ENCODE measurements around the gene MGAT5. TPM values are rescaled to one million over a fixed set of nuclear protein-coding genes. Genes with fewer than 3 reads are reported as not detected.

The MGAT5 gene
- total RNA-seq, 2 experiments from 2014 or later: 36.9 to 42.2 TPM

GRCh38 chr2:134282629-134283400 lies 28.9 kb downstream of the MGAT5 start:
- peaks cover 48% of the 10 kb centered on the region for H3K4me1 Mint-ChIP-seq (ENCODE audit: low read depth)
- no peaks in the 10 kb centered on the region for H3K27me3 Mint-ChIP-seq
- TF ChIP-seq, protein P1, sequence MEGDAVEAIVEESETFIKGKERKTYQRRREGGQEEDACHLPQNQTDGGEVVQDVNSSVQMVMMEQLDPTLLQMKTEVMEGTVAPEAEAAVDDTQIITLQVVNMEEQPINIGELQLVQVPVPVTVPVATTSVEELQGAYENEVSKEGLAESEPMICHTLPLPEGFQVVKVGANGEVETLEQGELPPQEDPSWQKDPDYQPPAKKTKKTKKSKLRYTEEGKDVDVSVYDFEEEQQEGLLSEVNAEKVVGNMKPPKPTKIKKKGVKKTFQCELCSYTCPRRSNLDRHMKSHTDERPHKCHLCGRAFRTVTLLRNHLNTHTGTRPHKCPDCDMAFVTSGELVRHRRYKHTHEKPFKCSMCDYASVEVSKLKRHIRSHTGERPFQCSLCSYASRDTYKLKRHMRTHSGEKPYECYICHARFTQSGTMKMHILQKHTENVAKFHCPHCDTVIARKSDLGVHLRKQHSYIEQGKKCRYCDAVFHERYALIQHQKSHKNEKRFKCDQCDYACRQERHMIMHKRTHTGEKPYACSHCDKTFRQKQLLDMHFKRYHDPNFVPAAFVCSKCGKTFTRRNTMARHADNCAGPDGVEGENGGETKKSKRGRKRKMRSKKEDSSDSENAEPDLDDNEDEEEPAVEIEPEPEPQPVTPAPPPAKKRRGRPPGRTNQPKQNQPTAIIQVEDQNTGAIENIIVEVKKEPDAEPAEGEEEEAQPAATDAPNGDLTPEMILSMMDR (IDR thresholded peaks at IDR 0.05): no peak
- CTCF ChIA-PET: interaction anchor here (0.7 to 4.5 kb wide), 6 partner anchors 26 to 164 kb away, joined by 3 to 25 read pairs (median 5); no protein-coding TSS in a partner anchor
- intact Hi-C loops (cut with micrococcal nuclease): loop anchor here (5.0 kb wide), 2 partner anchors 36 to 66 kb away; no protein-coding TSS in a partner anchor
- peak overlapping the region; percentile 89 for H3K27ac Mint-ChIP-seq
- peak; percentile 82 for DNase-seq
- peak; percentile 93 for ATAC-seq
- H3K4me3 Mint-ChIP-seq: peak overlapping the region; percentile 59
- peaks cover 16% of the 10 kb centered on the region for H3K36me3 Mint-ChIP-seq (ENCODE audit: low read depth)
- H3K9me3 Mint-ChIP-seq: no peaks in the 10 kb centered on the region
- POLR2A ChIA-PET: interaction anchor here (2.6 kb wide), 1 partner anchor 32 kb away, joined by 7 read pairs; no protein-coding TSS in a partner anchor

DNA sequence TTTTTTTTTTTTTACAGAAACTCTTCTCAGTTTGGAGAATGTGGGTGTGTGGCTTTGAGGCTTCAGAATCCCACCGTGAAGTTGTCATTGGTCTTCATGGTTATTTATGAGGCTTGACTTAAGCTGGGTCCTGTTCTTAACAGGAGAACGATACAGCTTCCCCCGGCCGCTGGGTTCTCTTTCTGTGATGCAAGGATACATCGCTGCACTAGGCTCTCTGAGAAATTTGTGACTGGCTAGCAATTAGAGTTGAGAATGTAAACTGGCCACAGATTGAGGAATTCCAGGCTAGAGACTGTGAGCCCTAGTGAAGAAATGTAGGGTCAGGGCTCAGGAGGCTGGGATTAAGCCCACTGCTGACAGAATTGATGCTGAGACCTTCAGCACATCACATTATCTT lies 29.8 kb downstream of the MGAT5 start:
- POLR2A ChIA-PET: interaction anchor here (0.9 to 2.6 kb wide), 2 partner anchors 33 to 69 kb away, joined by 4 to 7 read pairs; no protein-coding TSS in a partner anchor
- no peaks in the 10 kb centered on the region for H3K27me3 Mint-ChIP-seq
- H3K27ac Mint-ChIP-seq: peak overlapping the region; percentile 89
- ATAC-seq (no peak), DNase-seq (peak; percentile 35)
- CTCF ChIA-PET: interaction anchor here (0.7 to 4.5 kb wide), 5 partner anchors 27 to 165 kb away, joined by 3 to 25 read pairs (median 5); no protein-coding TSS in a partner anchor
- TF ChIP-seq, protein P1 (IDR thresholded peaks at IDR 0.05): no peak
- no peaks in the 10 kb centered on the region for H3K9me3 Mint-ChIP-seq
- intact Hi-C loops (cut with micrococcal nuclease): loop anchor here (5.0 kb wide), 2 partner anchors 36 to 66 kb away; no protein-coding TSS in a partner anchor
- peaks cover 48% of the 10 kb centered on the region for H3K4me1 Mint-ChIP-seq (ENCODE audit: low read depth)
- peaks cover 13% of the 10 kb centered on the region for H3K36me3 Mint-ChIP-seq (ENCODE audit: low read depth)
- H3K4me3 Mint-ChIP-seq: no peak overlapping the region

DNA sequence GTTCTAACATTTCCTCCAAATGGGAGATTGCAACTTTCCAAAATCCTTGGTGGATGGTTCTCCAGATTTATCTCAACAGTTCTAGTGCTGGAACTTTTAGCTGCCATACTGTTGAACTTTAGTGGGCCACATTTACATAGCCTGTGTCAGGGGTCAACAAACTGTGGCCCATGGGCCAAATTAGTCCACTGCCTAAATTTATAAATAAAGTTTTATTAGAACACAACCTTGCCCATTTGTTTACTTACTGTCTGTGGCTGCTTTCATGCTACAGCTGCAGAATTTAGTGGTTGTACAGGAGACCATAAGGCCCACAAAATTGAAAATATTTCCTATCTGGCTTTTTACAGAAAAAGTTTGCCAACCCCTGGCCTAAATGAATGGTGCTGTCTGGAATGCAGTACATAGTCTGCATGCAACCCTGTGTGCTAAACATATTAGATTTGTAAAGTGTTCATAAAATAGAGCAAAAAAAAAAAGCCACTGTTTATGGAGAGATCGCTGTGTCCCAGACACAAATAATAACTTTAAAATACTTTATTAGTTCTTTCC lies 30.3 kb downstream of the MGAT5 start:
- ATAC-seq: no peak
- H3K4me1 Mint-ChIP-seq (ENCODE audit: low read depth): peaks cover 48% of the 10 kb centered on the region
- no peaks in the 10 kb centered on the region for H3K27me3 Mint-ChIP-seq
- no peak overlapping the region for H3K27ac Mint-ChIP-seq
- CTCF ChIA-PET: interaction anchor here (1.6 to 4.5 kb wide), 3 partner anchors 40 to 166 kb away, joined by 5 to 25 read pairs (median 5); no protein-coding TSS in a partner anchor
- no peak overlapping the region for H3K4me3 Mint-ChIP-seq
- intact Hi-C loops (cut with micrococcal nuclease): loop anchor here (5.0 kb wide), 2 partner anchors 37 to 67 kb away; no protein-coding TSS in a partner anchor
- TF ChIP-seq, protein P1 (IDR thresholded peaks at IDR 0.05): no peak
- no peak for DNase-seq
- peaks cover 10% of the 10 kb centered on the region for H3K36me3 Mint-ChIP-seq (ENCODE audit: low read depth)
- H3K9me3 Mint-ChIP-seq: no peaks in the 10 kb centered on the region
- POLR2A ChIA-PET: interaction anchor here (0.9 kb wide), 1 partner anchor 69 kb away, joined by 4 read pairs; no protein-coding TSS in a partner anchor

DNA sequence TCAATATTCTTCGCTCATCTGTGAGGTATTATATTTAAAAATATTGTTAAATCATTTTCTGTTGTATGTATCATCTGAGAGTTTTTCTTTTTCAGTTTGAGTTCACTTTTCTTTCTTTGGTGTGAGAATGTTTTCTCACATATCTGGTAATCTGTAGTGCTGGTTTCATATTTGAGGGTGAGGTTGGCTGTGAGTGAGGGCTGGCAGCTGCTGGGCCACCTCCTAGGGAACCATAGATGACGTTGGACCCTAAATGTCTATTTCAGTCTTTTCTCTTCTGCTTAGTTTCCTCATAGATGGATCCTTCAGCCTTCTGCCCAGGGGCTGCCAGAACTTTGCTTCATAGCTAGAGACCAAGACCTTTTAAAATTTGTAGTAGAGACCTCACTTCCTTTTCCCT lies 33.5 kb downstream of the MGAT5 start:
- Mint-ChIP-seq H3K9me3 (no peaks in the 10 kb centered on the region), H3K27me3 (no peaks in the 10 kb centered on the region), H3K4me3 (no peak overlapping the region), H3K4me1 (ENCODE audit: low read depth) (peaks cover 30% of the 10 kb centered on the region), H3K36me3 (ENCODE audit: low read depth) (peaks cover 11% of the 10 kb centered on the region), H3K27ac (peak overlapping the region; percentile 72)
- TF ChIP-seq, protein P1 (IDR thresholded peaks at IDR 0.05): no peak
- peak; percentile 57 for DNase-seq
- intact Hi-C loops (cut with micrococcal nuclease): no loop called here
- POLR2A ChIA-PET: interaction anchor here (1.0 kb wide), 1 partner anchor 37 kb away, joined by 3 read pairs; no protein-coding TSS in a partner anchor
- ATAC-seq: peak; percentile 17
- CTCF ChIA-PET: interaction anchor here (1.3 to 1.5 kb wide), 2 partner anchors 37 to 169 kb away, joined by 4 to 6 read pairs; no protein-coding TSS in a partner anchor
